NCI-H82 (cell line): ENCODE measurements around the gene CNTRL.
"Not testable (repeated sequence)": the region's sequence is repeated elsewhere in the genome, so short reads cannot be mapped to it uniquely, and the experiment has no call there.

Experiments used
- DNase-seq: peaks from one replicate; lab custom pipeline; 2025; lab: John Stamatoyannopoulos, UW

Gene CNTRL

GRCh38 chr9:121069396-121069795, 5.4 kb upstream of the CNTRL start:
- no peak for DNase-seq

- no peak for DNase-seq
These were observed 3.4 kb upstream of the CNTRL start for GRCh38 chr9:121071370-121071755.

GRCh38 chr9:121071756-121072421, 2.9 kb upstream of the CNTRL start:
- no peak for DNase-seq

GRCh38 chr9:121073038-121073437, 1.7 kb upstream of the CNTRL start:
- no peak for DNase-seq

GRCh38 chr9:121075251-121076036, 689 bp downstream of the CNTRL start:
- DNase-seq, result no peak

GRCh38 chr9:121082075-121082474, 7.3 kb downstream of the CNTRL start:
- no peak for DNase-seq

- DNase-seq, result no peak
These were observed 10.9 kb downstream of the CNTRL start for GRCh38 chr9:121085661-121086060.

- DNase-seq, result no peak
These were observed 13.8 kb downstream of the CNTRL start for GRCh38 chr9:121088576-121088975.

- not testable (repeated sequence) for DNase-seq
These were observed 16.0 kb downstream of the CNTRL start for GRCh38 chr9:121090743-121091142.

- no peak for DNase-seq
These were observed 20.3 kb downstream of the CNTRL start for GRCh38 chr9:121095057-121095456.

- DNase-seq, result no peak
These were observed 23.9 kb downstream of the CNTRL start for GRCh38 chr9:121098567-121099198.

GRCh38 chr9:121104054-121104453, 29.3 kb downstream of the CNTRL start:
- DNase-seq, result not testable (repeated sequence)

GRCh38 chr9:121105531-121105930, 30.8 kb downstream of the CNTRL start:
- no peak for DNase-seq

- peak; percentile 14 for DNase-seq
These were observed 32.3 kb downstream of the CNTRL start for GRCh38 chr9:121107029-121107428.

GRCh38 chr9:121107881-121108280, 33.1 kb downstream of the CNTRL start:
- DNase-seq, result no peak

- DNase-seq, result no peak
These were observed 40.7 kb downstream of the CNTRL start for GRCh38 chr9:121115466-121115865.

- no peak for DNase-seq
These were observed 43.5 kb downstream of the CNTRL start for GRCh38 chr9:121118266-121118665.

- DNase-seq, result peak; percentile 38
These were observed 45.6 kb downstream of the CNTRL start for GRCh38 chr9:121120386-121120785.

- DNase-seq, result peak; percentile 97
These were observed 46.9 kb downstream of the CNTRL start for GRCh38 chr9:121121582-121122087.

- DNase-seq, result peak; percentile 13
These were observed 47.7 kb downstream of the CNTRL start for GRCh38 chr9:121122246-121123032.

- no peak for DNase-seq
These were observed 49.2 kb downstream of the CNTRL start for GRCh38 chr9:121123816-121124535.
